ENCODE measurements around the gene MRGPRG.

The MRGPRG gene

DNA sequence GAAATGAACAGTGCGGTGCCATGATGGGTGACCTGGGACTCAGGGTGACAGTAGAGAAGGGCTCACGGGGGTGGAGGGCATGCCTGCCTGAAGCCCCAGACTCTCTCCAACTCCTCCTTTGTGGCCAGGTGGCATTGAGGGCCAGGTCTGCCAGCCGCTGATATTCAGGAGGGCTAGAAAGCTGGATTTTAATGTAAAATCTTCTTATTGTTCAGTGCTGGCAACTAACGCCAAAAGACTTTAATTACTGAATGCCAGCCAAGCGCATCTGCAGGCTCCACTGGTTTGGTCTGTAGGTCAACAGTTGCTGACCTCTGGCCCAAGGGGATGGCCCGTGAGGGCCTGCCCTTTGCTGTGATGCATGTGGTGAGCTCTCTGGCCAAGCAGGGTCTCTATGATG lies 10.3 kb downstream of the MRGPRG start:
- peaks cover 27% of the 10 kb centered on the region for H3K27me3 Mint-ChIP-seq (ENCODE audit: low read depth)
- peaks cover 6% of the 10 kb centered on the region for H3K9me3 Mint-ChIP-seq
- no peak overlapping the region for H3K4me3 Mint-ChIP-seq
- TF ChIP-seq, protein P1, sequence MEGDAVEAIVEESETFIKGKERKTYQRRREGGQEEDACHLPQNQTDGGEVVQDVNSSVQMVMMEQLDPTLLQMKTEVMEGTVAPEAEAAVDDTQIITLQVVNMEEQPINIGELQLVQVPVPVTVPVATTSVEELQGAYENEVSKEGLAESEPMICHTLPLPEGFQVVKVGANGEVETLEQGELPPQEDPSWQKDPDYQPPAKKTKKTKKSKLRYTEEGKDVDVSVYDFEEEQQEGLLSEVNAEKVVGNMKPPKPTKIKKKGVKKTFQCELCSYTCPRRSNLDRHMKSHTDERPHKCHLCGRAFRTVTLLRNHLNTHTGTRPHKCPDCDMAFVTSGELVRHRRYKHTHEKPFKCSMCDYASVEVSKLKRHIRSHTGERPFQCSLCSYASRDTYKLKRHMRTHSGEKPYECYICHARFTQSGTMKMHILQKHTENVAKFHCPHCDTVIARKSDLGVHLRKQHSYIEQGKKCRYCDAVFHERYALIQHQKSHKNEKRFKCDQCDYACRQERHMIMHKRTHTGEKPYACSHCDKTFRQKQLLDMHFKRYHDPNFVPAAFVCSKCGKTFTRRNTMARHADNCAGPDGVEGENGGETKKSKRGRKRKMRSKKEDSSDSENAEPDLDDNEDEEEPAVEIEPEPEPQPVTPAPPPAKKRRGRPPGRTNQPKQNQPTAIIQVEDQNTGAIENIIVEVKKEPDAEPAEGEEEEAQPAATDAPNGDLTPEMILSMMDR (IDR thresholded peaks at IDR 0.05; ENCODE audit: unreplicated experiment in 3 of 3), result no peak
- H3K36me3 Mint-ChIP-seq (ENCODE audit: low read depth), result no peaks in the 10 kb centered on the region
- H3K4me1 Mint-ChIP-seq, result peaks cover 7% of the 10 kb centered on the region
- no peak overlapping the region for H3K27ac Mint-ChIP-seq

GRCh38 chr11:3207526-3208189 lies 11.0 kb downstream of the MRGPRG start:
- no peak overlapping the region for H3K27ac Mint-ChIP-seq
- TF ChIP-seq, protein P1 (IDR thresholded peaks at IDR 0.05; ENCODE audit: unreplicated experiment in 3 of 3), result no peak
- H3K27me3 Mint-ChIP-seq (ENCODE audit: low read depth), result peaks cover 33% of the 10 kb centered on the region
- no peak overlapping the region for H3K4me3 Mint-ChIP-seq
- peaks cover 7% of the 10 kb centered on the region for H3K4me1 Mint-ChIP-seq
- H3K9me3 Mint-ChIP-seq, result peaks cover 6% of the 10 kb centered on the region
- no peaks in the 10 kb centered on the region for H3K36me3 Mint-ChIP-seq (ENCODE audit: low read depth)

DNA sequence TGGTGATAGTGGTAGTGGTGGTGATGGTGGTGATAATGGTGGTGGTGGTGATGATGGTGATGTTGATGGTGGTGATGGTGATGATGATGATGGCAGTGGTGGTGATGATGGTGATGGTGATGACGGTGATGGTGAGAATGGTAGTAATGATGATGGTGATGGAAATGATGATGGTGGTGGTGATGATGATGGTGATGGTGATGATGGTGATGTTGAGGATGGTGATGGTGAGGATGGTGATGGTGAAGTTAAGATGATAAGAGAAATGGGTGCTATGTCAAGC lies 11.8 kb downstream of the MRGPRG start:
- Mint-ChIP-seq H3K4me3 (no peak overlapping the region), H3K27me3 (ENCODE audit: low read depth) (peaks cover 41% of the 10 kb centered on the region), H3K9me3 (peaks cover 6% of the 10 kb centered on the region), H3K27ac (no peak overlapping the region), H3K36me3 (ENCODE audit: low read depth) (no peaks in the 10 kb centered on the region), H3K4me1 (peaks cover 7% of the 10 kb centered on the region)
- TF ChIP-seq, protein P1 (IDR thresholded peaks at IDR 0.05; ENCODE audit: unreplicated experiment in 3 of 3), result no peak

DNA sequence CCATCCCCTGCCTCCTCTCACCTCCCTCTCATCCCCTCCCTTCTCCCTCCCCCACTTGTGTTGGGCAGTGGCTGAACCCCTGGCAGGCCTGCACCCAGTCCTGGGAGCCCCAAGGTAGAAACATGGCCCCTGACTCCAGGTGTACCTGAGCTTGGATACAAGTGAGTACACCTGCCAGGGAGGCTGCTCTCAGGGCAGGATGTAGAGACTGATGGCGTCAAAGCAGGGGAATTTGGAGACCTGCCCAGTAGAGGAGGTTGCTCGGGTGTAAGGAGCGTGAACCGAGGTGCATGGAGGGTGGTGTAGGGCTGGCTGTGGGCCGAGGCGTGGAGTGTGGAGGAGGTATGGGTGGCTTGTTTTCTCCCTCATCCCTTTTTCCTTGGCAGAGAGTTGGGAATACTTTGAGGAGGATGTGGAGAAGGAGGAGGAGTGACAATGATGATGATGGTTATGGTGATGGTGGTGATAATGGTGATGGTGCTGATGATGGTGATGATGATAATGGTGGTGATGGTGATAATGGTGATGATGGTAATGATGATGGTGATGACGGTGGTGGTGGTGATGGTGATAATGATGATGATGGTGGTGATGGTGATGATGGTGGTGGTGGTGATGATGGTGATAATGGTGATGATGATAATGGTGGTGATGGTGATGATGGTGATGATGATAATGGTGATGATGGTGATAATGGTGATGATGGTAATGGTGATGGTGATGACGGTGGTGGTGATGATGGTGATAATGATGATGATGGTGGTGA lies 12.3 kb downstream of the MRGPRG start:
- H3K9me3 Mint-ChIP-seq, result peaks cover under 1% of the 10 kb centered on the region
- TF ChIP-seq, protein P1 (IDR thresholded peaks at IDR 0.05; ENCODE audit: unreplicated experiment in 3 of 3), result no peak
- no peaks in the 10 kb centered on the region for H3K36me3 Mint-ChIP-seq (ENCODE audit: low read depth)
- H3K4me1 Mint-ChIP-seq, result peaks cover 7% of the 10 kb centered on the region
- H3K27ac Mint-ChIP-seq, result no peak overlapping the region
- H3K27me3 Mint-ChIP-seq (ENCODE audit: low read depth), result peaks cover 47% of the 10 kb centered on the region
- no peak overlapping the region for H3K4me3 Mint-ChIP-seq

DNA sequence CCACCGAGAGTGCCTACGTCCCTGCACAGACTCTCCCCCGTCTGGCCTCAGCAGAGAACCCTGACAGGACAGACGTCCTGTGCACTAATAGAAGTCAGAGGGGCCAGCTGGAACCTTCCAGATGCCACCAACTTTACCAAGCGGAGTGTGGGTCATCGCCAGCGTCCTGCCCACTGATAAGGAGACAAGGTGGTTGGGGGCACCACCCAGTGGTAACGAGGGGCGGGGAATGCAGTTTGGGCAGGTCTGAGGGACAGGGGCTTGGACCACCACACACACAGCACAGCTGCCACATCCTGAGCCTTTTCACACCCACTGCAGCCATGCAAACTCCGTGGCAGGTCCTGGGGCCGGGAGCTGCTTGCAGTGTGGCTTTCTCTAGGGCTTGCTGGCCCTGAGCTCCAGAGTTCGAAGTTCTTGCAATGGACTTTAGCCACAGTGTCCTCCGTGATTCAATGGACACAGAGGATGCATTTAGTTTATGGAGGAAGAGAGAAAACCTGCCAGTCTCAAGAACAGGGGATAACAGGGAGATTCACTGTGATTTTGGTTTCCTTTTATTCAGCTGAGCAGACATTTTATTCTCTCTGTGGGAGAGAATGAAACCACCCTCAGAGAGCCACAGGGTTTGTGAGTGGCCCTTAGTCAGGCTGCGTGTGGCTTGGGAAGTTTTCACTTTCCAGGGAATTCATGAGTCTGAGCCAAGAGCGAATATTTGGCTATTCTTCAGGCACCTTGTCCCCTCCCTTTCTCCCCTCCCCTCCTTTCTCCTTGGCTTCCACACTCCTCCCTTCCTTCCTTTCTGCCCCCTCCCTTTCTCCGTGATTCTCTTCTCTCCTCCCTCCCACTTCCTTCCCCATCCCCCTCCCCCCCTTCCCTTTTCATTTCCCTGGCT lies 13.1 kb downstream of the MRGPRG start:
- Mint-ChIP-seq H3K4me3 (no peak overlapping the region), H3K27ac (no peak overlapping the region), H3K4me1 (peaks cover 7% of the 10 kb centered on the region), H3K9me3 (no peaks in the 10 kb centered on the region), H3K36me3 (ENCODE audit: low read depth) (no peaks in the 10 kb centered on the region), H3K27me3 (ENCODE audit: low read depth) (peaks cover 48% of the 10 kb centered on the region)
- TF ChIP-seq, protein P1 (IDR thresholded peaks at IDR 0.05; ENCODE audit: unreplicated experiment in 3 of 3), result no peak

Measured in nephron (organoid).